ENCODE data around the gene USPL1. TPM values are rescaled to one million over a fixed set of nuclear protein-coding genes. Genes with fewer than 3 reads are reported as not detected.

Gene USPL1
- total RNA-seq, 1 experiment from 2014 or later: 23.4 TPM

DNA sequence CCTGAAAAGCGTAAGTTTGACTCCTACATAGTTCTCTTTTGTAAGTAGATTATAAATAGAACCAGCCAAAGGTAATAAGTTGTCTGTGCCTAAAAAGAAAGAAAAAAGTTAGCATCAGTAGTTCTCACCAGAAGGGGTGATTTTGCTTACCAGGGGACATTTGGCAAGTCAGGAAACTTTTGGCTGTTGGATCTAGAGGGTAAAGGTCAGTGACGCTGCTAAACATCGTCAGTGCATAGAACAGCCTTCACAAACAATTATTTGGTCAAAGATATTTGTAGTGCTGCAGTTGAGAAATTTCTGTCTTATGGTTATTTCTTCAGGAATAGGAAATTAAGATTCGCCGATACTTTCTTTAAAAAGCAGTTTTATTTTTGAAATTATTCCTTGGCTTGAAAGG lies 2.0 kb downstream of the USPL1 start:
- Histone ChIP-seq H3K4me3 (ENCODE audit: low read depth, low read length) (no peak overlapping the region), H3K4me1 (0 out of 2 replicates have a peak, but pooled peaks cover 8% of the 10 kb centered on the region), H3K27me3 (replicated peaks; ENCODE audit: control insufficient read depth, insufficient read depth, low read length) (no peaks in the 10 kb centered on the region), H3K36me3 (ENCODE audit: control insufficient read depth, insufficient read depth, low read length) (no peaks in the 10 kb centered on the region), H3K9me3 (no peaks in the 10 kb centered on the region)
- Mint-ChIP-seq H3K27me3 (ENCODE audit: insufficient read depth, unreplicated experiment) (no peaks in the 10 kb centered on the region), H3K36me3 (ENCODE audit: insufficient read depth, unreplicated experiment) (peaks cover 14% of the 10 kb centered on the region), H3K27ac (ENCODE audit: unreplicated experiment) (no peak overlapping the region), H3K9me3 (ENCODE audit: unreplicated experiment) (no peaks in the 10 kb centered on the region), H3K4me1 (ENCODE audit: low read depth, unreplicated experiment) (no peaks in the 10 kb centered on the region), H3K4me3 (ENCODE audit: unreplicated experiment) (no peak overlapping the region)
- BruUV-seq (replicated peaks): no TSS peak
- ChIA-PET CTCF (no interaction called here), POLR2A (no interaction called here)
- DNase-seq: no peak
- intact Hi-C loops (cut with micrococcal nuclease; ENCODE audit: unreplicated experiment): loop anchor here (5.0 kb wide), 2 partner anchors 183 to 197 kb away; partner anchors contain the start of gene UBE2L5
- TF ChIP-seq CTCF (IDR thresholded peaks at IDR 0.05; ENCODE audit: insufficient read depth in 1 of 2, low read depth in 1 of 2, low read length in 1 of 2, severe bottlenecking in 1 of 2, unreplicated experiment in 1 of 2): no peak

- Histone ChIP-seq H3K9me3 (no peaks in the 10 kb centered on the region), H3K4me1 (0 out of 2 replicates have a peak, but pooled peaks cover 8% of the 10 kb centered on the region), H3K27me3 (replicated peaks; ENCODE audit: control insufficient read depth, insufficient read depth, low read length) (no peaks in the 10 kb centered on the region), H3K36me3 (ENCODE audit: control insufficient read depth, insufficient read depth, low read length) (no peaks in the 10 kb centered on the region), H3K4me3 (ENCODE audit: low read depth, low read length) (no peak overlapping the region)
- no peaks in the 10 kb centered on the region for H3K9me3 Mint-ChIP-seq (ENCODE audit: unreplicated experiment)
- intact Hi-C loops (cut with micrococcal nuclease; ENCODE audit: unreplicated experiment): no loop called here
- H3K27ac Mint-ChIP-seq (ENCODE audit: unreplicated experiment): no peak overlapping the region
- H3K4me1 Mint-ChIP-seq (ENCODE audit: low read depth, unreplicated experiment): no peaks in the 10 kb centered on the region
- H3K27me3 Mint-ChIP-seq (ENCODE audit: insufficient read depth, unreplicated experiment): no peaks in the 10 kb centered on the region
- ChIA-PET POLR2A (no interaction called here), CTCF (no interaction called here)
- DNase-seq: no peak
- H3K4me3 Mint-ChIP-seq (ENCODE audit: unreplicated experiment): no peak overlapping the region
- no peak for TF ChIP-seq CTCF (IDR thresholded peaks at IDR 0.05; ENCODE audit: insufficient read depth in 1 of 2, low read depth in 1 of 2, low read length in 1 of 2, severe bottlenecking in 1 of 2, unreplicated experiment in 1 of 2)
- H3K36me3 Mint-ChIP-seq (ENCODE audit: insufficient read depth, unreplicated experiment): peaks cover 21% of the 10 kb centered on the region
- BruUV-seq (replicated peaks): no TSS peak
These were observed 3.2 kb downstream of the USPL1 start for GRCh38 chr13:30620941-30621340.

- Histone ChIP-seq H3K36me3 (ENCODE audit: control insufficient read depth, insufficient read depth, low read length) (no peaks in the 10 kb centered on the region), H3K27me3 (replicated peaks; ENCODE audit: control insufficient read depth, insufficient read depth, low read length) (no peaks in the 10 kb centered on the region), H3K9me3 (no peaks in the 10 kb centered on the region), H3K4me3 (ENCODE audit: low read depth, low read length) (no peak overlapping the region), H3K4me1 (0 out of 2 replicates have a peak, but pooled peaks cover 8% of the 10 kb centered on the region)
- no peak for DNase-seq
- intact Hi-C loops (cut with micrococcal nuclease; ENCODE audit: unreplicated experiment): no loop called here
- Mint-ChIP-seq H3K4me1 (ENCODE audit: low read depth, unreplicated experiment) (no peaks in the 10 kb centered on the region), H3K9me3 (ENCODE audit: unreplicated experiment) (no peaks in the 10 kb centered on the region), H3K4me3 (ENCODE audit: unreplicated experiment) (no peak overlapping the region), H3K27ac (ENCODE audit: unreplicated experiment) (no peak overlapping the region), H3K27me3 (ENCODE audit: insufficient read depth, unreplicated experiment) (no peaks in the 10 kb centered on the region), H3K36me3 (ENCODE audit: insufficient read depth, unreplicated experiment) (peaks cover 29% of the 10 kb centered on the region)
- no peak for TF ChIP-seq CTCF (IDR thresholded peaks at IDR 0.05; ENCODE audit: insufficient read depth in 1 of 2, low read depth in 1 of 2, low read length in 1 of 2, severe bottlenecking in 1 of 2, unreplicated experiment in 1 of 2)
- POLR2A ChIA-PET: no interaction called here
- CTCF ChIA-PET: no interaction called here
- no TSS peak for BruUV-seq (replicated peaks)
These were observed 4.8 kb downstream of the USPL1 start for GRCh38 chr13:30622551-30622950.

Data from Caco-2 (cell line).